A549 (cell line): ENCODE measurements around the gene GRIN2D.

Experiments used
- BHLHE40 ChIP-seq: IDR thresholded peaks from 2 replicates; pipeline ENCODE4 v1.6.1; 2012; ENCODE audit warnings: low read depth, low read length, inconsistent platforms
- FOSL2 ChIP-seq, 2 experiments: fragments of 450-650 bp in 1 of 2; fragments of >200 bp in 1 of 2; sonication (Bioruptor Twin) in 1 of 2; formaldehyde crosslinking; IDR thresholded peaks; 2 replicates each; pipeline versions ENCODE4 v1.5.0 to v1.6.1; 2016 to 2020; ENCODE audit warnings: mild to moderate bottlenecking in 1 of 2, moderate library complexity in 1 of 2
- JUNB ChIP-seq: fragments of >200 bp; sonication (Bioruptor Twin); formaldehyde crosslinking; IDR thresholded peaks from 2 replicates; pipeline ENCODE4 v1.6.1; 2016
- MYC ChIP-seq: IDR thresholded peaks from 2 replicates; pipeline ENCODE4 v1.6.1; 2012; ENCODE audit warnings: mild to moderate bottlenecking, inconsistent platforms, low read length, improper control_type of control experiment, borderline replicate concordance
- PHF8 ChIP-seq: fragments of 200-600 bp; sonication (generic); IDR thresholded peaks from 2 replicates; pipeline ENCODE4 v1.6.1; 2016; ENCODE audit warnings: low read depth, mild to moderate bottlenecking, antibody characterized with exemption, moderate library complexity, borderline replicate concordance
- POLR2A ChIP-seq: IDR thresholded peaks from 2 replicates; pipeline ENCODE4 v1.6.1; 2012; ENCODE audit warnings: mild to moderate bottlenecking, low read length
- POLR2AphosphoS2 ChIP-seq: conservative IDR thresholded peaks from 2 replicates; pipeline ENCODE4 v1.6.1; 2012; ENCODE audit warnings: low read length, improper control_type of control experiment, inconsistent platforms
- TF ChIP-seq, protein P1 (sequence below): IDR thresholded peaks from 2 replicates; pipeline ENCODE4 v1.6.1; 2012
- TF ChIP-seq, protein P2 (sequence below): fragments of >200 bp; sonication (Bioruptor Twin); formaldehyde crosslinking; IDR thresholded peaks from 3 replicates; pipeline ENCODE4 v1.5.1; 2016

DNA sequence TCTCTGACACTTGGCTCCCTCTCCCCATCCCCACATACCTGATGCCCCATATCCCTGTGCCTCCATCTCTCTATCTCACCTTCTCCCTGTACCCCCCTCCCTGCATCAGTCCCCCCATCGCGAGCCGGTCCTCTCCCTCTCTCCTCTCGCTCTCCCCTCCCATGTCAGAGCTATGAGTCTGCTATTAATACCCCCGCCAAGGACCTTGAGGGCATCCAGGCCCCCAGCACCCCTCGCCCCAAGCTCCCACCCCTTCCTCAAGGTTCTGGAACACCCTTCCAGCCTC, 1.6 kb downstream of the GRIN2D start:
- TF ChIP-seq BHLHE40 (no peak), PHF8 (no peak), POLR2AphosphoS2 (no peak), FOSL2 (IDR thresholded peaks at IDR 0.05) (no peak), FOSL2 (CRISPR knock-in tag; IDR thresholded peaks at IDR 0.05) (no peak), JUNB (no peak), POLR2A (no peak), MYC (no peak)
- TF ChIP-seq, protein P1, sequence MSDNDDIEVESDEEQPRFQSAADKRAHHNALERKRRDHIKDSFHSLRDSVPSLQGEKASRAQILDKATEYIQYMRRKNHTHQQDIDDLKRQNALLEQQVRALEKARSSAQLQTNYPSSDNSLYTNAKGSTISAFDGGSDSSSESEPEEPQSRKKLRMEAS = no peak
- TF ChIP-seq, protein P2, sequence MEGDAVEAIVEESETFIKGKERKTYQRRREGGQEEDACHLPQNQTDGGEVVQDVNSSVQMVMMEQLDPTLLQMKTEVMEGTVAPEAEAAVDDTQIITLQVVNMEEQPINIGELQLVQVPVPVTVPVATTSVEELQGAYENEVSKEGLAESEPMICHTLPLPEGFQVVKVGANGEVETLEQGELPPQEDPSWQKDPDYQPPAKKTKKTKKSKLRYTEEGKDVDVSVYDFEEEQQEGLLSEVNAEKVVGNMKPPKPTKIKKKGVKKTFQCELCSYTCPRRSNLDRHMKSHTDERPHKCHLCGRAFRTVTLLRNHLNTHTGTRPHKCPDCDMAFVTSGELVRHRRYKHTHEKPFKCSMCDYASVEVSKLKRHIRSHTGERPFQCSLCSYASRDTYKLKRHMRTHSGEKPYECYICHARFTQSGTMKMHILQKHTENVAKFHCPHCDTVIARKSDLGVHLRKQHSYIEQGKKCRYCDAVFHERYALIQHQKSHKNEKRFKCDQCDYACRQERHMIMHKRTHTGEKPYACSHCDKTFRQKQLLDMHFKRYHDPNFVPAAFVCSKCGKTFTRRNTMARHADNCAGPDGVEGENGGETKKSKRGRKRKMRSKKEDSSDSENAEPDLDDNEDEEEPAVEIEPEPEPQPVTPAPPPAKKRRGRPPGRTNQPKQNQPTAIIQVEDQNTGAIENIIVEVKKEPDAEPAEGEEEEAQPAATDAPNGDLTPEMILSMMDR = no peak
